GM13977 (cell line): Measurements from ENCODE around the gene NAPEPLD.
"Not testable (repeated sequence)": the region's sequence is repeated elsewhere in the genome, so short reads cannot be mapped to it uniquely, and the experiment has no call there.

Experiments
- DNase-seq: peaks from one replicate; pipeline ENCODE4 v3.0.0; 2012; ENCODE audit warnings: low spot score
- in situ Hi-C: fragments of 300-500 bp; cut with MboI; formaldehyde crosslinking; loops from one replicate; pipeline ENCODE4 v1.12.0; 2022; ENCODE audit warnings: low sequenced_read_pairs, low pct_unique_long_range_greater_than_20kb, mixed read lengths, inconsistent platforms; ENCODE audit not compliant: unreplicated experiment
- TF ChIP-seq, protein P1 (sequence below): IDR thresholded peaks from 2 replicates; pipeline ENCODE4 v1.5.1; 2012; ENCODE audit warnings: mild to moderate bottlenecking, control low read depth; ENCODE audit not compliant: insufficient read depth; ENCODE audit errors: extremely low read depth, missing control alignments

NAPEPLD gene

GRCh38 chr7:103065667-103066066 is 83.2 kb downstream of the NAPEPLD start:
- in situ Hi-C loops = loop anchor here (25.0 kb wide), 1 partner anchor 303 kb away; no protein-coding TSS in a partner anchor
- TF ChIP-seq, protein P1, sequence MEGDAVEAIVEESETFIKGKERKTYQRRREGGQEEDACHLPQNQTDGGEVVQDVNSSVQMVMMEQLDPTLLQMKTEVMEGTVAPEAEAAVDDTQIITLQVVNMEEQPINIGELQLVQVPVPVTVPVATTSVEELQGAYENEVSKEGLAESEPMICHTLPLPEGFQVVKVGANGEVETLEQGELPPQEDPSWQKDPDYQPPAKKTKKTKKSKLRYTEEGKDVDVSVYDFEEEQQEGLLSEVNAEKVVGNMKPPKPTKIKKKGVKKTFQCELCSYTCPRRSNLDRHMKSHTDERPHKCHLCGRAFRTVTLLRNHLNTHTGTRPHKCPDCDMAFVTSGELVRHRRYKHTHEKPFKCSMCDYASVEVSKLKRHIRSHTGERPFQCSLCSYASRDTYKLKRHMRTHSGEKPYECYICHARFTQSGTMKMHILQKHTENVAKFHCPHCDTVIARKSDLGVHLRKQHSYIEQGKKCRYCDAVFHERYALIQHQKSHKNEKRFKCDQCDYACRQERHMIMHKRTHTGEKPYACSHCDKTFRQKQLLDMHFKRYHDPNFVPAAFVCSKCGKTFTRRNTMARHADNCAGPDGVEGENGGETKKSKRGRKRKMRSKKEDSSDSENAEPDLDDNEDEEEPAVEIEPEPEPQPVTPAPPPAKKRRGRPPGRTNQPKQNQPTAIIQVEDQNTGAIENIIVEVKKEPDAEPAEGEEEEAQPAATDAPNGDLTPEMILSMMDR = peak; percentile 54
- DNase-seq = peak; percentile 40

- no peak for DNase-seq
- TF ChIP-seq, protein P1 = no peak
- in situ Hi-C loops = loop anchor here (25.0 kb wide), 1 partner anchor 302 kb away; no protein-coding TSS in a partner anchor
These were observed 85.0 kb downstream of the NAPEPLD start for GRCh38 chr7:103063895-103064294.

- no peak for DNase-seq
- in situ Hi-C loops = loop anchor here (25.0 kb wide), 1 partner anchor 297 kb away; no protein-coding TSS in a partner anchor
- TF ChIP-seq, protein P1 = no peak
These were observed 89.4 kb downstream of the NAPEPLD start for GRCh38 chr7:103059471-103059870.

- in situ Hi-C loops = loop anchor here (25.0 kb wide), 1 partner anchor 296 kb away; no protein-coding TSS in a partner anchor
- DNase-seq = no peak
- TF ChIP-seq, protein P1 = no peak
These were observed 90.8 kb downstream of the NAPEPLD start for GRCh38 chr7:103058122-103058521.

GRCh38 chr7:103056006-103056405 is 92.9 kb downstream of the NAPEPLD start:
- in situ Hi-C loops = loop anchor here (25.0 kb wide), 1 partner anchor 294 kb away; no protein-coding TSS in a partner anchor

DNA sequence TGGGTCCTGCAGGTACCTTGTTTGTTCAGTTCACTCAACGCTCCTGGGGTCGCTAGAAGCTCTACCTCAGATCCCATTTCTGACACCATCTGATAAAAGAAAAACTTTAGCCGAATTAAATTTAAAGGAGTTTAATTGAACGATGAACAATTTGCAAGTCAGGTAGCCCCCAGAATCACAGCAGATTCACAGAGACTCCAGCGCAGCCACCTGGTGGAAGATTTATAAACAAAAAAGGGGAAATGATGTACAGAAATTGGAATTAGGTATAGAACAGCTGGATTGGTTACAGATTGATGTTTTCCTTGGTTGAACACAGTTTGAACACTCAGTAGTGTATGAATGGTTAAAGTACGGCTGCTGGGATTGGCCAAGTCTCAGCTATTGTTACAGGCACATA is 97.4 kb downstream of the NAPEPLD start:
- in situ Hi-C loops = loop anchor here (25.0 kb wide), 1 partner anchor 289 kb away; no protein-coding TSS in a partner anchor

More at GRCh38 chr7:103056006-103056405, 92.9 kb downstream of the NAPEPLD start:
- not testable (repeated sequence) for DNase-seq

More for the DNA sequence above, 97.4 kb downstream of the NAPEPLD start:
- TF ChIP-seq, protein P1 = no peak
- no peak for DNase-seq
